Inferior parietal cortex (tissue), 1 donor: ENCODE measurements around the gene RHCG.

Experiments used
- DNase-seq: peaks from one replicate; pipeline ENCODE4 v3.0.0-alpha.2; 2016; ENCODE audit errors: extremely low spot score

RHCG gene

DNA sequence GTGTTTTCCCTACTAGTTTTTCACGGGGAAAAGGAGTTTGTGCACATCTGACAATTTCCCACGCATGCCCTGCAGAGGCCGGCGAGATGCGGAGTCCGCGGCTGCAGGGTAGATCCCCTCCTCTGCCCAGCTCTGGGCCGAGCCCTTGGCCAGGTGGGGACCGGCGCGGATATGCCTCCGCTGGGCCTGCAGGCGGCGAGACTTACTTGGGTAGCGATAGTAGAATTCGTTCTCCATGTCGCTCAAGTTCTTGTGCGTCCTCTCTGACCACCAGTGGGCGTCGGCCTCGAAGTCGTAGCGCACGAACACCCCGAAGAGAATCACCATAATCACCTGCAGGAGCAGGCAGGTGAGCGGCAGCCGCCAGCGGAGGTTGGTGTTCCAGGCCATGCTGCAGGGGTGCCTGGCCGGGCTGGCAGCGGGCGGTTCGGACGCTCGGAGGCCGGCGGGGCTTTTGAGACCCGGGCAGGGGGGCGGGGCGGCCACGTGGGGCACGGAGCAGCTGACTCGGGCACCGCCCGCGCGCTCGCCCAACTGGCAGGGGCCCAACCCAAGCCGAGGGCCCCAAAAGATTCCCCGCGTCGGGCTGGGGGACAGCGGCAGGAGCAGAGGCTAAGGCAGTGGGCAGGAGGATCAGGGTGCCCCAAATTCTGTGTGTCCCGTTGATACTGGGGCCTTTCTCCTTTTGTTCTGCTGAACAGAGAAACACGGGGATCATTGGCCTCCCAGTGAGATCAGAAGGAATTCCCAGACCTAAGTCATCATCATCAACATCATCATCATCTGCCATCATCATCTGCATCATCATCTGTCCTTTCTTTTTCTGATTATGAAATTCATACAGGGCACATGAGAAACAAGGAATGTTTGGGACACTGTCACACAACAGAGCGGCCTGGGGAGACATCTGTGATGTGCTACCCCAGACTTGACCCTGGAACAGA, at the start of gene RHCG:
RHCG (minus strand) TSS at position 429 of the 944 bp plus-strand sequence; CDS start at position 390, 39 bp downstream.
- DNase-seq, result no peak

DNA sequence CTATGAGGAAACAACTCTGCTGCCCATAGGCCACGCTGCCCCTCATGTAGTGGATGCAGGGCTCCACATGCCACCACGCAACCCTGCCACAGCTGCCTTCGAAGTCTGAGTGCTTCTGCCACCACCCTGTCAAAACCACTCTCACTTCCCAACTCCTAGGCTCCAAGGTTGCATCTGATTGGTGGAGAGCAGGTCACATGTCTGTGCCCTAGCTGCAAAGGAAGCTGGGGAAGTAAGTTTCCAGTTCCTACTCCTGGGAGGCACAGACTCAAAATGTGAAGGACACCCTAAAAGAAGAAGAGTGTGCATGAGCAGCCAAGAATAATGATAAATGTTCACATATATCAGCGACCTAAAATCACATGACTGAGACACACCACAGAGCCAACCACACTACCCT, 47.0 kb upstream of the RHCG start:
- no peak for DNase-seq

DNA sequence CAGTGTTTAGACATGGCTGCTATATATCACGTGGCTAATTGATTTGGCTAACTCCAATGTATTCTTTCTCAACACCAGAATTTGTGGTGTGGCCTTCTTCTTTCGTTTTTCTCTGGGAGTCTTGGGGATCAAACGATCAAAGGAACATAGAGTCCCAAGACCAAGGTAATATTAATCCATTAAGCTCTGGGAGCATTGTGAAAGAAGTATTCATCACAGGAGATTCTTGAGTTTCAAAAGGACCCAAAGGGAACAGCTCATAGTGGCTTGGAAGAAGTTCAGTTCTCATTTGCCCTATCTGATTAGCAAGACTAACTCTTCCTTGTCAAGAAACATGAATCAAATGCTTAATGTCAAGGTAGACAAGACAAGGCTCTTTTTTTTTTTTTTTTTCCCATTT, 46.0 kb upstream of the RHCG start:
- no peak for DNase-seq

DNA sequence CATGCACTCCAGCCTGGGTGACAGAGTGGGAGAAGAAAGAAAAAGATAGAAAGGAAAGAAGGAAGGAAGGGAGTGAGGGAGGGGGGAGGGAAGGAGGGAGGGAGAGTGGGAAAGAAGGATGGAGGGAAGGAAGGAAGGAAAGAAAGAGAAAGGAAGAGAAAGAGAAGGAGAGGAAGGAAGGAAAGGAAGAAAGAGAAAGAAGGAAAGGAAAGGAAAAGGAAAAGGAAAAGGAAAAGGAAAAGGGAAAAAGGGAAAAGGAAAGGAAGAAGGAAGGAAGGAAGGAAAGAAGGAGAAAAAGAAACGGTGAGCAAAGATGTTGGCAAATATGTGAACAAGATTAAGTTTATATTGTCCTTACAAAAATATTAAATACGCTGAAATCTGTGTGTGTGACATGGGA, 42.6 kb upstream of the RHCG start:
- no peak for DNase-seq

DNA sequence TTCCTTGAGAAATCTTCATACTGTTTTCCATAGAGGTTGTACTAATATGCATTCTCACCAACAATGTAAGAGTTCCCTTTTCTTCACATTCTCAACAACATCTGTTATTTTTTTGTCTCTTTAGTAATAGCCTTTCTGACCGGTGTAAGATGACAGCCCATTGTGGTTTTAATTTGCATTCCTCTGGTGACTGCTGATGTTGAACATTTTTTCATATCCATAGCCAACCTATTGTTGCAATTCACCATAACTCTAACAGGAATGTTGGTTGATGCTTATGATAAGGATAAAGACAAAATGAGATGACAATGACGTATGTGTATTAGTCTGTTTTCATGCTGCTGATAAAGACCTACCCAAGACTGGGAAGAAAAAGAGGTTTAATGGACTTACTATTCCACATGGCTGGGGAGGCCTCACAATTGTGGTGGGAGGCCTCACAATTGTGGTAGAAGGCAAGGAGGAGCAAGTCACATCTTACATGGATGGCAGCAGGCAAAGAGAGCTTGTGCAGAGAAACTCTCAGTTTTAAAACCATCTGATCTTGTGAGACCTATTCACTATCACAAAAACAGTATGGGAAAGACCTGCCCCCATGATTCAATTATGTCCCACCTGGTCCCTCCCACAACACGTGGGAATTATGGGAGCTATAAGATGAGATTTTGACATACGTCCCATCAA, 37.6 kb upstream of the RHCG start:
- no peak for DNase-seq

DNA sequence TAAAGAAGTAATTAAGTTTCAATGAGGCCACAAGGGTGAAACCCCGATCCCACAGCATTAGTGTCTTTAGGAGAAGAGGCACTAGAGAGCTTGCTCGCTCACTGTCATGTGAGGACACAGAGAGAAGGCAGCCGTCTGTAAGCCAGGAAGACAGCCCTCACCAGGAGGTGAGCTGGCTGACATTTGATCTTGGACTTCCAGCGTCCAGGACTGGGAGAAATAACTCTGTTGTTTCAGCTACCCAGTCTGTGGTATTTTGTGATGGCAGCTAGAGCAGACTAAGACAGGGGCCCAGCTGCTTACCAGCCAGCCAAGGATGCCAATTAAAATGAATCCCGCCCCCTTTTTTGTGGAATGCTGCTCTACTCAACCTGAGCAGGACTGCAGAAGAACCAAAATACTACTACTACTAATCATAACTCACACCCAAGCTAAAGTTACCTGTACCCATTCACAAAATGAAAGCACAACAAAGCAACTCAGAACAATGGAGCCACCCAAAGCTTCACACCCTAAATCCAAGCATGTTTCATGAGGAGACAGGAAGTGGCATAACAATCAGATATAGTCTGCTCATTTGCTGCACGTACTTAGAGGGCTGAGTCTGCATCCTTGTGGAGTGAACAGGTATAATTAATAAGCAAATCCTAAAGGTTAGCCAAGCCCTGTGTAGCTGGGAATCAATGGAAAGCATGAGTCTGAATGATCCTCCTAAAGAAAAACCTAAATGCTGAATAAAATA, 35.6 kb upstream of the RHCG start:
- DNase-seq, result no peak

DNA sequence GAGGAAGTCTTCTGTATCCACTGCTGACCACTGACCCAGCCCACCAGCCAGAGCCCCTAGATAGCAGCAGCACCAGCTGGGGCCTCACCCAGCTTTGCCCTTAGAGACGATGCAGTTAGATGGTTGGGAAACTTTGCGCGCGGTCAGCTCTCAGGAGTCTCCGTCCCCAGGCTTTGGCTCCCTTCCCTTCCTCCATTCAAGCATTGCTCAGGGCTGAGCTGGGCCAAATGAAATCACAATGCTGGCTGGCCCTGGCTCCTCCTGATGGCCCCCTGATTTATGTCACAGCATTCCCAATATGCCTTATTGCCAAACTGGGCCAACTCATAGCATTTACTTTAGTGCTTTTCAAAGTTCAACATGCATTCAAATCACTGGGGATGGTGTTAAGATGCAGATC, 34.6 kb upstream of the RHCG start:
- DNase-seq, result no peak

DNA sequence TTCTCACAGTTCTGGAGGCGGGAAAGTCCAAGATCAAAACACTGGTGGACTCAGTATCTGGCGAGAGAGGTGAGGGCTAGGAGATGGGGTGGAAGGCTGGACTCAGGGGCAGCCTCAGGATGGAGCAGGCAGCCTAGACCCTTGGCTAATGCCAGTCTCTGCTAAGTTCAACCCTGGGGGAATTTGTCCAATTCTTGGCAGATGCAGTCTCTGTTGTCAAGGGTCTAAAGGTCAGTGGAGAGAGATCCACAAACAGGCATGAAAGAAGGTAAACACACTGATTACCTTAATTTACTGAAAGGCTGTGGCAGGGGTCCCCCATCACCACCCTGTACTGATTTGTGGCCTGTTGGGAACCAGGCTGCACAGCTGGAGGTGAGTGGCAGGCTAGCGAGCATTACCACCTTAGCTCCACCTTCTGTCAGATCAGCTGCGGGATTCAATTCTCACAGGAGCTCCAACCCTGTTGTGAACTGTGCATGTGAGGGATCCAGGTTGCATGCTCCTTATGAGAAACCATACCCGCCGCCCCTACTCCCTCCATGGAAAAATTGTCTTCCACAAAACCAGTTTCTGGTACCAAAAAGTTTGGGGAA, 32.5 kb upstream of the RHCG start:
- DNase-seq, result no peak

DNA sequence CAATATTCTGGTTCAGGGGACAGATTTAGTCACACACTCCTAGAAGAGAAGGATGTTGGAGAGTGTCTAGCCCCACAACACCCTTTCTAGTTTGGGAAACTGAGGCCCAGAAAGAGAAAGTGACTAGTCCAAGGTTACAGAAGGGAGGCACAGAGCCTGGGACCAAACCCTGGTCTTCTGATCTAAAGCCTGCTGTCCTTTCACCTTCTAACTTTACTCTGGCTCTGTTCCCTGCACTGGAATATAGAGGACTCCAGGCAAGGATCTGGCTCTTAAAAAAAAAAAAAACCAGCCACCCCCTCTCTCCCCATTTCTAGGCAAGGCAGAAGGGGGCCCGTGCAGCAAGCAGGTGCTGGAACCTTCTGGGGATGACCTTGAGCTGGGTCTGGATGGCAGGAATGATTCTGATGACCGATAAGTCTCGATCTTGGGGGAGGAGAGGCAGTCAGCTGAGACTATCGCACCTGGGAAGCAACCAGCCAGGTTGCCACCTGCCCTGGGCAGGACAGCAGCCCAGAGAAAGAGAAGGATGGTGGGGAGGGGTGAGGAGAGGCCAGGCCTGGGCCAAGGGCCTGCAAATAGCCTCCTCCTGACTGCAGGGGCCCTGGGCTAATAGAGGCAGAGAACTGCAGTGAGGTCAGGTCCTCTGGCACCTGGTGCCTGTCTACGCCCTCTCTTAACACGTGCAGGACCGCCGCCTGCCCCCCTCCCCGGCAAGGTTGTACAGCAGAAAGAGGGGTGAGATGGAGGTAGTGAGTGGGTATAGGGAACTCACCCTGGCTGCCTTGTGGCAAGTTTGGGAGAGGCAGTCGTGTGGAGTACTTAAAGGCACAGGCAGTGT, 30.4 kb upstream of the RHCG start:
- DNase-seq, result no peak

DNA sequence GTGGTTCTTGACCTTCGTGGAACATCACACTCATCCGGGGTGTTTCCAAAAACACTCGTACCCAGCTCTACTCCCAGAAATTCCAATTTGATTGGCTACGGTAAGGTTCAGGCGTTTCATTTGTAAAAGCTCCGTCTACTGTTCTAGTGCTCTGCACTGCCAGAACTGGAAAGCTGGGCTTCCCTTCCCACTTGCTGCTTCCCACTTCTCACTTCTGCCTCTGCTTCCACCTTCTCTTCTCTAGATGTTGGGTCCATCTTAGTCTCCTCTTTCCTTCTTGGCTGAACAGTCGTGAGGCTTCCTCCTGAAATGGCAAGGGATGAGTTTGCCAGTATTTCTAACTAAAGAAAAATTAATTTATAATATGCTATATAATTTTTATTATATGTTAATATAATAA, 29.8 kb upstream of the RHCG start:
- no peak for DNase-seq

DNA sequence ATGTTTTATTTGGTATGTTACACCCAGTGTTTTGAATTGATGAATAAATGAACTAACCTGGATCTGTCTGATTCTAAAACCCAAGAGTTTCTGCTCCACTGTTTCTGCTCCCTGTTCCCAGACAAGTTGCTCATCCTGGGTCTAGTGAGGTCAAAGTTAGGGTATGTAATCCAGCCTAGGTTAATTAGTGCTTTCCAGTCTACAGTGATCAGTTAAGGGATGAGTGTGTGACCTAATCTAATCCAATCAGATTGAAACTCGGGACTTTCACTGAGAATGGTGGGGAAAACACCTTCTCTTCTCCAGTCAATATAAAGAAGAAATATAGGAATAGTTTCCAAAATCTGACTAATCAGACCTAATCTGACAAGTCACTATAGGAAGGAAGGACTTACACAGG, 27.8 kb upstream of the RHCG start:
- DNase-seq, result no peak

DNA sequence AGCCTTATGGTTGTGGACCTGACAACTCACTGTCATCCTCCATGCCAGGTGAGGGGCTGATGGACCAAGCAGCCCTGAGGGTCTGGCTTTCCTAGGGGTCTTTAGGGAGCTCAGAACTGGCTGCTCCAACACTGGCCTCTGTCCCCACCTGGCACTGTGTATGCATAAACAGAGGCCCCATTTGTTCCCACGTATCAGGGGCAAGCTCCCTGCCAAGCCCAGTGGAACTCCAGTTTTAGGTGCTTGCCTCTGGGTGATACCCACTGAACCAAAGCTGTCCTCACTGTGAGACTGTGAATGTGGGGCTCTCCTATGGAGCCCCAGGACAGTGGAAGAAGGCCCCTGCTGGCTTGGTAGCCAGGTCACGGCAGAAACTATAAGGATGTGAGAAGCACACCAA, 26.7 kb upstream of the RHCG start:
- no peak for DNase-seq

DNA sequence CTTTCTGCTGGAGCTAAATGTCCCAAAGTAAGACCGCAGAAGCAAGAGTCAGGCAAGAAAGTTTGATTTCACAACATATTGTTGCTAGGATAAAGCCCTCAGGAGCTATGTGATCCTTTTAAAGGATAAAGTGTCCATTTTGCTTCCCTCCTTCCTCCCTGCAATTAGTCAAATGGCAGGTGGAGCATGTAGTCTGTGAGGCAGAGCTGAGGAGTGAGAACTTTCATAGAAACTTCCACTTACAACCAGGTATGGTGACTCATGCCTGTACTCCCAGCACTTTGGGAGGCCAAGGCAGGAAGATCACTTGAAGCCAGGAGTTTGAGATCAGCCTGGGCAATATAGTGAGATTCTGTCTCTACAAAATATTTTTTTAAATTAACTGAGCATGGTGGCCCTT, 25.2 kb upstream of the RHCG start:
- no peak for DNase-seq

DNA sequence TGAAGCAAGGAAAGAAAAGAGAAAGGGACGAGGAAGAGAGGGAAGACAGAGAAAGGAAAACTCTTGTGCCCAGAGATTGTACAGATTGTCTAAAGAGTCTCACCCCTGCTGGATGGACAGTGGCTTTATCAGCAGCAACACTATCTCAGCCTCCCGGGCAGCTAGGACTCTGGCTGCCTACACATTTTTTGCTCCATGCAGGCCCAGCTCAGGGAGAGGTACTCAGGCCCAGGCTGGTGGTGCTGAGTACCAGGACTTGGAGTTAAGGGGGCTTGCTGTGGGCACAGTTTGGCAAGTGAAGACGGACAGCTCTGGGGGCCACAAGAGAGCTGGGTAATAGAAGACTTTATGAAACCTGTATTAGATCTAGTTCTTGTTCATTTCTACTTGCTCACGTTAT, 19.1 kb upstream of the RHCG start:
- DNase-seq, result no peak

DNA sequence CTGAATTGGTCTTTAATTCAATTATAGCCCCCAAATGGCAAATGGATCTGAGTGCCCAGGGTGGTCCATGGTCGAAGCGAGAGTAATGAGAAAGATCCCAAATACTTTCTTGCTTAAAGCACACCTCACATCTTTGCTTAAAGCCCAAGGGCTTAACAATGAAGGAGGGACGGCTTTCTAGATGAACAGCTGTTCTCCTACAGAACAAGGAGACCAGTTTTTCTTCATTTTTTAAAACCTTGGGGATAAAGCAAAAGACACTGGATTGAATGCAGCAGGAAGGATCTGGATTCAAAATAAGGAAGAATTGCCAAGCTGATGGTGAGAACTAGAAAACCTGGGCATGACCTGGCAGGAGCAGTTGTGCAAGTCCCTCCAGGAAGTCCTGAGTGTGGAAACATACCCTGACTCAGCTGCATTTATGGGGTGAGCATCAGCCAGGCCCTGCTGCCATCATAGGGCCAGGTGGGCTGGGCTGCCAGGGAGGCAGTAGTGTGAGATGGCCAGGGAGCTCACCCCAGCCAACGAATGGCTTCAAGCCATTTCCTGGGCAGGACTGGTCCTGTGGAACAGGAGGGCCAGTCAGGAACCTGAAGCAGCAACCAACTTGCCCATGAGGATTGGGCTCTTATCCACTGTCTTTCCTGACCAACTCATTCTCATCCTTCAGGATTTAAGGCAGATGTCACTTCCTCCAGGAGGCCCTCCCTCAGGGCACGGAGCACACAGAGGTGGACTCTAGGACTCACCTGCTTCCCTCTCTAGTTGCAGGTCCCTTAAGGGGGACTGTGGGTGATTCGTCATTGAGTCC, 18.4 kb upstream of the RHCG start:
- DNase-seq, result no peak

DNA sequence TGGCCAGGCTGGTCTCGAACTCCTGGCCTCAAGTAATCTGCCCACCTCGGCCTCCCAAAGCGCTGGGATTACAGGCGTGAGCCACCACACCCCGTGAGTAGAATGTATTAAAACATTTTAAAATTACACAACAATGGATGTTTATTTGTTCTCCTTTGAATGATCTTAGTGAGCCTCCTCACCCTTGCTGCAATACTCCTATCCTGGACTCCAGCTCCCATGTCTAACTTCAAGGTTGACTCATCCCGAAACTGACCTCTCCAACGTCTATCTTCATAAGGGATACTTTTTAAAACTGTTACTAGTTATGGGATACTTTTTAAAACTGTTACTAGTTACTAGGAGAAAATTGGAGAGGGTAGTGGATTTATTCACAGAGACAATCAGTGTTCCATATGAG, 17.8 kb upstream of the RHCG start:
- no peak for DNase-seq

DNA sequence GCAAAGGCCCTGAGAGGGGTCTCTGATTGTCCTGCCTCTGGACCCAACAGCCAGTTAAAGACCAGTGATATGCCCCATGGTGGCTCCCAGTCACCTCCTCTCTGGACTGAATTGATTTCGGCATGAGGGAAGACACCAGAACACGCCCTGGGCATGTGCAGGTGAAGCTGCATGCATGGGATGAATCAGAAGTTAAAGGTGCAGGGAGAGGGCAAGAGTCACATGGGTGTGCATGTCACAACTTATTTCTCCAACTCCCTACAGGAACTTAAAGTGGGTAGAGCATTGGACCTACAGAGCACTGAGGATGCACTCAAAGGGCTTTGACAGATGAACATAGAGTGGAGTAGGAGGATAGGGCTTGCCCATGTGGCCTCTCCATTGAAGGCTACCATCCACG, 16.9 kb upstream of the RHCG start:
- DNase-seq, result no peak

DNA sequence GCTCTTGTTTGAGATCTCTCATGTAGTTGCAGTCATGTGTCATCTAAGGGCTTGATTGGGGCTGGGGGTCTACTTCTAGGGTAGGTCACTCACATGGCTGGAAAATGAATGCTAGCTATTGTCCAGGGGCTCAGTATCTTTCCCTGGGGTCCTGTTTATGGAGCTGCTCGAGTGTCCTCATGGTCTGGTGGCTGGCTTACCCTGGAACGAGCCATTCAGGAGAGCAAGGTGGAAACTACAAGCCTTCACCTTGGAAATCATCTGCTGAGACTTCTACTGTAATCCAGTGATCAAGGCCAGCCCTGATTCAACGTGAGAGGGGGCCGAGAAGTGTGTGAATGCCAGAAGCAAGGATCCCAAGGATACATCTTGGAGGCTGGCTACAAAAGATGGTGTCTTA, 16.2 kb upstream of the RHCG start:
- no peak for DNase-seq

DNA sequence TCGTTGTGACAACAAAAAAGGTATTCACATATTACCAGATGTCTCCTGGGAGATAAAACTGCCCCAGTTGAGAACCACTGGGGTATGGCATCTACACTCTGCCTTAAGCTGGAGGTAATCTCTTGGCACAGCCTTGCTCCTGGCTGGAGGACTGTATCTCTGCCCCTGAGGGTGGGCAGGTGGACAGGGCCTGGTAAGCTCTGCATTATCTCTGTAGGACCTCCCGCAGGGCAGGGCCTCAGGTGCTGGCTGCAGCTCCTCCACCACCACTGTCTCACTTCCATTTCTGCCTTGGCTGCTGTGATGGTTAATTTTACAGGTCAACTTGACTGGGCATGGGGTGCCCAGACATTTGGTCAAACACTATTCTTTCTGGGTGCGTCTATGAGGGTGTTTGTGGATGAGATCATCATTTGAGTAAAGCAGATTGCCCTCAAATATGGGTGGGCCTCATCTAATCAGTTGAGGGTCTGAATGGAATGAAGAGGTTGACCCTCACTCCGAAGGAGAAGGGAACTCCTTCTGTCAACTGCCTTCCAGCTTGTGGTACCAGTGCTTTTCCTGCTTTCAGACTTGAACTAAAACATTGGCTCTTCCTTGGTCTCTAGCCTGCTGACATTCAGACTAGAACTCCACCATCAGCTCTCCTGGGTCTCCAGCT, 9.8 kb upstream of the RHCG start:
- no peak for DNase-seq

DNA sequence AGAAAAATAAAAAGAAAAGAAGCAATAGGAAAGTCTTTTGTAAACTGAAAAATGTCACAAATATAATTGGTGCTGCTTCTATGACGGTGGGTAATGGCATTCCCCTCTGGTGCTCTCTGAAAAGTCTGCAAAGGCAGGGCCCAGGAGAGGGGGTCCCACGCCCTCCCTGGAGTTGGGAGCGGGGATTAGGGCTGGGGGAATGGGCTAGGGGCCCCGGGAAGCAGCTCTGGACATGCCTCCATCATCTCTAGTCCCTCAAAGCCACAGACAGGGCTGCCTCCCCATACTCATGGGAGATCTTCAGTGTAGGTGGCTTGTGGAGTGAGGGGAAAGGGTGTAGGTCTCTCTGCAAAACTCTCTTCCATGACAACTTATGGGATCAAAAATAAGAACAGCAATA, 7.8 kb upstream of the RHCG start:
- DNase-seq, result no peak
